ENCODE data around the gene CHRNA3.

GRCh38 chr15:78551902-78552301 is 68.9 kb downstream of the CHRNA3 start:
- TF ChIP-seq CTCF (IDR thresholded peaks at IDR 0.05) = no peak
- no peak for TF ChIP-seq POLR2A (IDR thresholded peaks at IDR 0.05)
